A673 (cell line): ENCODE data around the gene NSD2. TPM values are rescaled to one million over a fixed set of nuclear protein-coding genes. Genes with fewer than 3 reads are reported as not detected.
"Not testable (repeated sequence)": the region's sequence is repeated elsewhere in the genome, so short reads cannot be mapped to it uniquely, and the experiment has no call there.

Experiments
- BruUV-seq: library from RNA; stranded (reverse); fragments of 400-500 nt; replicated peaks from 2 replicates; lab custom pipeline; 2021; lab: Mats Ljungman, UMichigan
- CTCF ChIA-PET: fragments of 300-600 bp; sonication (Branson Sonifier 250); formaldehyde crosslinking; loops from one replicate; lab custom pipeline; 2022; ENCODE audit warnings: antibody characterized with exemption; lab: Charles Lee
- POLR2A ChIA-PET: fragments of 300-600 bp; sonication (Branson Sonifier 250); formaldehyde crosslinking; loops from one replicate; lab custom pipeline; 2022; ENCODE audit warnings: antibody characterized with exemption; ENCODE audit not compliant: low non-redundant PET; lab: Charles Lee
- DNase-seq: peaks from one replicate; pipeline ENCODE4 v3.0.0-alpha.2; 2015; ENCODE audit warnings: low spot score
- H3K27ac ChIP-seq: fragments of 200-600 bp; sonication (generic); 2 replicates; pipeline ENCODE4 v1.5.1; 2016; ENCODE audit warnings: mixed run types, low read depth, mild to moderate bottlenecking, mixed read lengths, antibody characterized with exemption, low read length; ENCODE audit not compliant: poor library complexity, severe bottlenecking
- H3K27me3 ChIP-seq: fragments of 200-600 bp; sonication (generic); replicated peaks from 2 replicates; pipeline ENCODE4 v1.6.1; 2017; ENCODE audit warnings: mixed run types, low read depth, mild to moderate bottlenecking, mixed read lengths, antibody characterized with exemption, low read length; ENCODE audit not compliant: insufficient read depth, poor library complexity
- H3K36me3 ChIP-seq: fragments of 200-600 bp; sonication (generic); 2 replicates; pipeline ENCODE4 v1.6.1; 2016; ENCODE audit warnings: mixed run types, mild to moderate bottlenecking, mixed read lengths, antibody characterized with exemption, low read length; ENCODE audit not compliant: insufficient read depth, poor library complexity, severe bottlenecking
- H3K4me1 ChIP-seq: fragments of 200-600 bp; sonication (generic); 2 replicates; pipeline ENCODE4 v1.6.1; 2017; ENCODE audit warnings: mixed run types, mild to moderate bottlenecking, mixed read lengths, antibody characterized with exemption, low read length; ENCODE audit not compliant: insufficient read depth, poor library complexity, severe bottlenecking
- H3K4me3 ChIP-seq: fragments of 200-600 bp; sonication (generic); 2 replicates; pipeline ENCODE4 v1.5.1; 2016; ENCODE audit warnings: low read depth, mixed run types, mild to moderate bottlenecking, mixed read lengths, low read length; ENCODE audit not compliant: poor library complexity, severe bottlenecking
- H3K9me3 ChIP-seq: fragments of 200-600 bp; sonication (generic); 2 replicates; pipeline ENCODE4 v1.6.1; 2016; ENCODE audit warnings: mixed run types, low read depth, mild to moderate bottlenecking, mixed read lengths, antibody characterized with exemption, low read length; ENCODE audit not compliant: poor library complexity, severe bottlenecking
- CTCF ChIP-seq: fragments of 300-800, 200-600 bp; sonication (generic); conservative IDR thresholded peaks from 2 replicates; pipeline ENCODE4 v1.5.1; 2017; ENCODE audit warnings: low read depth, mild to moderate bottlenecking, antibody characterized with exemption, low read length, moderate library complexity, mixed read lengths
- EZH2 ChIP-seq: fragments of 200-600 bp; sonication (generic); IDR thresholded peaks from 2 replicates; pipeline ENCODE4 v1.6.1; 2017; ENCODE audit warnings: borderline replicate concordance, low read depth, mild to moderate bottlenecking, mixed read lengths, antibody characterized with exemption, low read length; ENCODE audit not compliant: poor library complexity, severe bottlenecking
- intact Hi-C: fragments of 100-400 bp; cut with micrococcal nuclease; formaldehyde crosslinking; loops from one replicate; pipeline ENCODE4 v1.10.0; 2022; ENCODE audit not compliant: unreplicated experiment
- total RNA-seq: library from RNA; stranded (reverse); gene quantifications from 2 replicates; pipeline ENCODE4 v1.2.3, GENCODE V29; 2021

Gene NSD2
- total RNA-seq, 1 experiment from 2014 or later: 227 TPM

- DNase-seq: no peak
These were observed 28.2 kb upstream of the NSD2 start for GRCh38 chr4:1842993-1843448.

GRCh38 chr4:1843852-1844251 lies 27.3 kb upstream of the NSD2 start:
- H3K36me3 ChIP-seq: peaks cover 64% of the 10 kb centered on the region
- no peaks in the 10 kb centered on the region for H3K27me3 ChIP-seq
- H3K4me1 ChIP-seq: no peaks in the 10 kb centered on the region
- POLR2A ChIA-PET: no interaction called here
- no peak overlapping the region for H3K4me3 ChIP-seq
- no peaks in the 10 kb centered on the region for H3K9me3 ChIP-seq
- no TSS peak for BruUV-seq
- TF ChIP-seq CTCF: no peak
- no peak for TF ChIP-seq EZH2
- intact Hi-C loops: no loop called here
- CTCF ChIA-PET: no interaction called here
- DNase-seq: no peak
- no peak overlapping the region for H3K27ac ChIP-seq

More at GRCh38 chr4:1842993-1843448, 28.2 kb upstream of the NSD2 start:
- POLR2A ChIA-PET: no interaction called here
- Histone ChIP-seq H3K4me3 (no peak overlapping the region), H3K9me3 (no peaks in the 10 kb centered on the region), H3K36me3 (peaks cover 72% of the 10 kb centered on the region), H3K27me3 (no peaks in the 10 kb centered on the region), H3K27ac (no peak overlapping the region), H3K4me1 (no peaks in the 10 kb centered on the region)
- CTCF ChIA-PET: no interaction called here
- no TSS peak for BruUV-seq
- no peak for TF ChIP-seq CTCF
- no peak for TF ChIP-seq EZH2
- intact Hi-C loops: no loop called here

GRCh38 chr4:1844618-1845017 lies 26.6 kb upstream of the NSD2 start:
- H3K9me3 ChIP-seq, CTCF ChIA-PET, POLR2A ChIA-PET, H3K4me3 ChIP-seq, H3K4me1 ChIP-seq, BruUV-seq, DNase-seq, intact Hi-C loops, H3K27ac ChIP-seq, H3K27me3 ChIP-seq: not testable (repeated sequence)
- H3K36me3 ChIP-seq: peaks cover 56% of the 10 kb centered on the region

- Histone ChIP-seq H3K27me3 (no peaks in the 10 kb centered on the region), H3K36me3 (peaks cover 42% of the 10 kb centered on the region), H3K27ac (no peak overlapping the region), H3K9me3 (no peaks in the 10 kb centered on the region), H3K4me1 (no peaks in the 10 kb centered on the region), H3K4me3 (no peak overlapping the region)
- intact Hi-C loops: no loop called here
- ChIA-PET POLR2A (interaction anchor here (0.5 kb wide), 1 partner anchor 54 kb away, joined by 3 read pairs; no protein-coding TSS in a partner anchor), CTCF (no interaction called here)
- no peak for DNase-seq
- BruUV-seq: no TSS peak
- TF ChIP-seq CTCF (no peak), EZH2 (no peak)
These were observed 24.6 kb upstream of the NSD2 start for GRCh38 chr4:1846580-1846979.
